DOHH2 (cell line): Measurements from ENCODE around the gene KCNMA1.

Experiments
- EZH2phosphoT487 ChIP-seq: fragments of 200-600 bp; sonication (generic); IDR thresholded peaks from 2 replicates; pipeline ENCODE4 v1.6.1; 2017; ENCODE audit warnings: borderline replicate concordance, mild to moderate bottlenecking, antibody characterized with exemption, low read length, moderate library complexity, mixed read lengths
- TF ChIP-seq, protein P1 (sequence below): fragments of 200-600 bp; sonication (generic); IDR thresholded peaks from one replicate; pipeline ENCODE4 v1.5.1; 2014; ENCODE audit warnings: antibody characterized with exemption, mild to moderate bottlenecking, low read depth, low read length; ENCODE audit not compliant: poor library complexity, severe bottlenecking

- TF ChIP-seq, protein P1, sequence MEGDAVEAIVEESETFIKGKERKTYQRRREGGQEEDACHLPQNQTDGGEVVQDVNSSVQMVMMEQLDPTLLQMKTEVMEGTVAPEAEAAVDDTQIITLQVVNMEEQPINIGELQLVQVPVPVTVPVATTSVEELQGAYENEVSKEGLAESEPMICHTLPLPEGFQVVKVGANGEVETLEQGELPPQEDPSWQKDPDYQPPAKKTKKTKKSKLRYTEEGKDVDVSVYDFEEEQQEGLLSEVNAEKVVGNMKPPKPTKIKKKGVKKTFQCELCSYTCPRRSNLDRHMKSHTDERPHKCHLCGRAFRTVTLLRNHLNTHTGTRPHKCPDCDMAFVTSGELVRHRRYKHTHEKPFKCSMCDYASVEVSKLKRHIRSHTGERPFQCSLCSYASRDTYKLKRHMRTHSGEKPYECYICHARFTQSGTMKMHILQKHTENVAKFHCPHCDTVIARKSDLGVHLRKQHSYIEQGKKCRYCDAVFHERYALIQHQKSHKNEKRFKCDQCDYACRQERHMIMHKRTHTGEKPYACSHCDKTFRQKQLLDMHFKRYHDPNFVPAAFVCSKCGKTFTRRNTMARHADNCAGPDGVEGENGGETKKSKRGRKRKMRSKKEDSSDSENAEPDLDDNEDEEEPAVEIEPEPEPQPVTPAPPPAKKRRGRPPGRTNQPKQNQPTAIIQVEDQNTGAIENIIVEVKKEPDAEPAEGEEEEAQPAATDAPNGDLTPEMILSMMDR: no peak
- TF ChIP-seq EZH2phosphoT487: no peak
These were observed at the start of gene KCNMA1 for GRCh38 chr10:77637532-77638320.
